ENCODE measurements around the gene SLC38A10. TPM values are rescaled to one million over a fixed set of nuclear protein-coding genes. Genes with fewer than 3 reads are reported as not detected.
A peak's percentile ranks its signal among the peaks of the same experiment; 100 is the strongest.

SLC38A10 gene
- total and polyA plus RNA-seq, 2 of the 13 experiments (the other 11 are each of a cell fraction or from before 2014, with no cell fraction given): 23.4 to 55.8 TPM

GRCh38 chr17:81222906-81223761 lies 72.0 kb downstream of the SLC38A10 start, which contains the start of gene CEP131 (continued):
- peak; percentile 52 for TF ChIP-seq DBP (CRISPR knock-in tag; IDR thresholded peaks at IDR 0.05; ENCODE audit: not compliant biosample characterization)
- TF ChIP-seq ZSCAN31 (CRISPR knock-in tag; IDR thresholded peaks at IDR 0.05; ENCODE audit: low read depth): peak; percentile 30; the same call in 1 of the 2 replicates
- TF ChIP-seq HOXA3 (CRISPR knock-in tag; IDR thresholded peaks at IDR 0.05): peak; percentile 61; the same call in 1 of the 2 replicates
- TF ChIP-seq ZBTB34 (CRISPR knock-in tag; IDR thresholded peaks at IDR 0.05): peak; percentile 42; the same call in 1 of the 2 replicates
- peak; percentile 95 for TF ChIP-seq ZNF605 (CRISPR knock-in tag; IDR thresholded peaks at IDR 0.05)
- TF ChIP-seq ZNF674 (CRISPR knock-in tag; IDR thresholded peaks at IDR 0.05; ENCODE audit: low read depth): no peak
- no peak for TF ChIP-seq ZNF570 (CRISPR knock-in tag; IDR thresholded peaks at IDR 0.05; ENCODE audit: borderline replicate concordance)
- TF ChIP-seq ARID2 (CRISPR knock-in tag; IDR thresholded peaks at IDR 0.05; ENCODE audit: borderline replicate concordance): peak; percentile 87; the same call in 1 of the 2 replicates
- 0 out of 2 replicates have a peak, but pooled peaks have one; percentile 42 for TF ChIP-seq SATB2 (CRISPR knock-in tag; IDR thresholded peaks at IDR 0.05)
- no peak for TF ChIP-seq CAMTA2 (CRISPR knock-in tag; IDR thresholded peaks at IDR 0.05; ENCODE audit: borderline replicate concordance)
- TF ChIP-seq TERF1 (CRISPR knock-in tag; IDR thresholded peaks at IDR 0.05): 0 out of 2 replicates have a peak, but pooled peaks have one; percentile 74
- TF ChIP-seq NR2F6 (IDR thresholded peaks at IDR 0.05): no peak
- peak; percentile 63; the same call in 1 of the 2 replicates for TF ChIP-seq NR2F6 (CRISPR knock-in tag; IDR thresholded peaks at IDR 0.05)
- no peak for TF ChIP-seq ZKSCAN1 (IDR thresholded peaks at IDR 0.05; ENCODE audit: low read length)
- TF ChIP-seq NRL (CRISPR knock-in tag; IDR thresholded peaks at IDR 0.05; ENCODE audit: borderline replicate concordance): peak; percentile 62
- TF ChIP-seq ZBTB4 (CRISPR knock-in tag; IDR thresholded peaks at IDR 0.05; ENCODE audit: borderline replicate concordance): no peak
- TF ChIP-seq RARA (CRISPR knock-in tag; IDR thresholded peaks at IDR 0.05): peak; percentile 26; the same call in 1 of the 2 replicates
- TF ChIP-seq ARNT (IDR thresholded peaks at IDR 0.05): no peak
- peak; percentile 81 for TF ChIP-seq YEATS4 (CRISPR knock-in tag; IDR thresholded peaks at IDR 0.05; ENCODE audit: borderline replicate concordance)
- no peak for TF ChIP-seq ZNF850 (CRISPR knock-in tag; conservative IDR thresholded peaks at IDR 0.05)

All from HepG2 (cell line).